Iris pigment epithelial cell (primary cell): ENCODE results near the gene B4GALT6.

ENCODE experiments used
- DNase-seq: peaks from one replicate; pipeline ENCODE4 v3.0.0-alpha.2; 2011; ENCODE audit warnings: low read depth

Gene B4GALT6

DNA sequence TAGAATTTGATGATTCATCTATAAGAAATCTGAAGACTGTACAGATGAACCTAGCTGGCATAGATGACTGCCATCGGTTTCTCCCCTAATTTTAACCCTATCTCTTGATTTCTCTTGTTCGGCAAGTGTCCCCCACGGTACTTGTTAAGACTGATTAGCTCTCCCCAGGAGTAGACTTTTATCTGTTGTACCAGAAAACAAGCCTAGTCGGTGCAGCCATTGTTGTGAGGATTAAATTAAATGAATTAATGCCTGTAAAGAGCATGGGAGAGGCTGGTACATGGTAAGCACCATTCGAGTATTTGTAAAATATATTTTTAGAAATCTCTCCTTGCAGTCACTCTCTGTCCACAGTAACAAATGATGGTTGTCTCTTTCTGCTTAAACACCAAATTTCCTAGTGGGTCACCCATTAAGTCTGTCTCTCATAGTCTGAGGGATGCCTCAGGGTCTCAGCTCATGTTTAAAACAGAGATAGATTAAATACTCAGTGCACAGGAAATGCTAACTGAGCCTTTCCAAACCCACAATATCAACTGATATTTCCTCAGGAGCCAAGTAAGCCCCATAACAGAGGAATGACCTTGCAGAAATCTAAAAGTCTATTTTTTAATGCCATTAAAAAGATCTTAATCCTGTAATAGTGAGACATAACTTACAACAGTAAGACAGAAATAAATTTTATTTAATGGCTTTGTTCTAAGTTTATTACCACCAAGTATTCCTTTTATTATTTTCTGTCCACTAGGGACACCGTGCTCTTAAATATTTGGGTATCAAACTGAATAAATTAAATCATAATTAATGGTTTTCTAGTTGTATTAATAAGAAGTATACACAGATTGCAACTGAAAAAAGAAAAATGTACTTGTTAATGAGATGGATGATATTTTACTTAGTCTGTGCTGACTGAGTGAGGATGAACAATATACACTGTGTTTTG lies 2.9 kb upstream of the B4GALT6 start:
- DNase-seq: no peak

DNA sequence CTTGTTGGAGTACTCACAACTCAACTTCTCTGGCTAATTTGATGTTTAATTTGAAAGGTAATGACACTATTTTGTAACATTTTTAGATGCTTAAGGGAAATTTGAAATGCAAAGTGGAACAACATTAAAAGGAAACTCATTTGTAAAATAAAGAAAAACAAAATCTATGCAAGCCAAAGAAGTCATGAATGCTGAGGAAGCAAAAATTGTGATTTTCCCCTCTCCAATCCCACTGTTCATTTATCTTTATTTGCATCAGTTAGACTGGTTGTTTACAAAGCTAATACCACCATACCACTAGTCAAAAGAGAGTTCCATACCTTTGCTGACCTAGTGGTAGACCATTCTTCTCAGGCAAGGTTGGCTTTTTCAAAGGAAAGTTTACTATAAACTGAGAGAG lies 2.2 kb upstream of the B4GALT6 start:
- no peak for DNase-seq

GRCh38 chr18:31685097-31686082 lies 1.0 kb upstream of the B4GALT6 start:
- DNase-seq: peak; percentile 83

DNA sequence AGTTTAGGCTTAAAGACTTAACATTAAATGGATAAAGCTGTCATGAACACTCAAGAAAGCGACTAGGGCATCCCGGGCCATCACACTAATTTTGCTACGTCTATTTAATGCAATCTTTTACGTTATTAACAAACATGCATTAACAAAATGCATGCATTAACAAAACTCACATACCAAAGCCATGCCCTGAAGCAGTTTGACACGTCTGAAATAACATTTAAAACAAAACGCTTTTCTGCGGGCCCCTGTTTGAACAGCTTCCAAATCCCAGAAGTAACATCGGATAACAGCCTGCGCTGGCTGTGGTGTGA lies 458 bp downstream of the B4GALT6 start:
- no peak for DNase-seq

GRCh38 chr18:31683106-31683505 lies 1.3 kb downstream of the B4GALT6 start:
- no peak for DNase-seq

DNA sequence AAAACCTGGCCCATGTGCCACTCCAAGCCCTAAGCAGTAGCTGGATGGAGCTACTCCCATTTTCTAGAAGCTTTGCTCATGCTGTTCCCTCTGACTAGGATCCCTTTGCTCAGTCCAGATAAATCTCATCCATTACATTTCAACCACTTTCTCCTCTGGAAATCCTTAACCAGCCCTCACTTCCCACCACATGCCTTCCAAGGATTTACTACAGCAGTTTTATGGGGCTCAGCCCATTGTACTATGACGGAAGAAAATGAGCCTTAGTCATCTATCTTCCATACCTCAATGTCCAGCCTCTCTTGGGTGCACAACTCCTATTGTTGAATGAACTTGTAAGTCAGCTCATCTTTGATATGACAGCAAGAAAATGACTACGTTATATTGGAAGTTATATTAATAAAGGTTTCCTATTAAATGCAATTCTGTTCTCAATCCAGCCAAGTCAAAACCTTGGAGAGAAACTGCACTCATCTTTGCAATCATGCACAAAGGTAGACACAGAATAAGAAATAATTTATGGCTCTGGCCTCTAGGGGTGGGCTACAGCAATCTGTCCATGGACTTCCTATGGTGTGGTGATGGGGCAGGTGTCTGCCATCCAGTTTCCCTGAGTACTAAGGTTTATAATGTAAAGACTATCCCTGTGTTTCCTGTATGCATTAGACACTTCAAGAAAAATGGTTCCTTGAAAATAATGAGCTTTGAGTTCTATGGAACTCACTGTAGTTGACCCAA lies 3.4 kb downstream of the B4GALT6 start:
- DNase-seq: no peak

DNA sequence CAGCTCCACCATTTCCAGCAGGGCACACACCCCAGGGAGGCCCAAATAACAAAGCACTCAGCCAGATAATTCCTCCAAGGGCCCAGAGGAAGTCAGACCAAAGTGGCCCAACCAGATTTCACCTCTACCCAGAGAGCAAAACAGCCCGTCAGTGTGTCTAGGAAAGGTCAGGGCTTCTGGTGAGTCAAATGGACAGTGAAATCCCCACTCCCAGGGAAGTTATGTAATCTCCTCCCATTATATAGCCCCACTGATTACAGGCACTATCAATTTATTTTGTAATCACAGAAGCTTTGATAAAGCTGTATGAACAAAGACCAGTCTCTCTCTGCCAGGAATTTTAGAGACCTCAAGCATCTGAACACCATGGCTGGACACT lies 4.0 kb downstream of the B4GALT6 start:
- DNase-seq: no peak

DNA sequence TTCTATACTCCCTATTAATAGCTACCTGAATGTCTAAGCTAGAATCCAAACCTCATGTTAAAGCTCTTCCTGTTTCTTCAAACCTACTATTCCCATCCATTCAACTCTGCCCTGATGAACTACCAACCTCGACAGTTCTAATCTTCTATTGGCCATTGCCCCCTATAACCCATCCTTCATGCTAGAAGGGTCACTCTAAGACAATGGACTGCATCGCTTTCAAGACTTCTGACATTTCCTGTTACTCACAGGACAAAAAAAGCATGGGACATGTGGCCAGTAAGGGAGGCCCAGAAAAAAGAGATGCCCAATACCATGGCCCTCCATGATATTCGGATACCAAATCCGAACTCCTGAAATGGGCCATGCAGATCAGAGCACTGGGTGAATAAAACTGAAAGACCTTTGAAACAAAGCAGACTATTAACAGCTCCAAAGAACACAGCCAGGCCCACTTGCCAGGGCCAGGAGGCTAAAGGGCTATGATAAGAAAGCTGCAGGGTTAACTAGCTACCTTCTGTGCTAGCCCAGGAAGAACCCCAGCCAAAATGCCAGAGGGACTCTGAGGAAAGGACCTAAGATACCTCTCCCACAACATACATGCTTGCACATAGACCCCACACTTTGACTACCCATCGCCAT lies 4.5 kb downstream of the B4GALT6 start:
- no peak for DNase-seq

- DNase-seq: peak; percentile 92
Observed at GRCh38 chr18:31679133-31679742, 5.1 kb downstream of the B4GALT6 start.

DNA sequence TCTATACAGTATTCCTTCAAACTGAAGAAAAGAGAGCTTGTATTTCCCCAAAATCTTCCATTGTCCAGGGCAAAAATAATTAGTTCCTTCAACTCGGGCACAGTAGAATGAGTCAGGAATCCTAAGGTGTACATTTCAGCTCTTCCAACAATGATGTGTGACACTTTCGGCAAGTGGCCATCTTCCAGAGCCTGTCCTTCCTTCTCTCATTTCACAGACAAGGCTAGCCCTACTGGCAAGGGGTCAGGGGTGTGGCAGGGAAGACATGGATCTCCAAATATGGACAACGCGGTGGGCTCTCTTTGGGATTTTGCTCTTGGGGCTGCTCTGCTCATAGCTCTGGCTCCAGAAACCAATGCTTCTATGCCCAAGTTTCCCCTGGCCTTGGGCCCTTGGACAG lies 6.0 kb downstream of the B4GALT6 start:
- no peak for DNase-seq

DNA sequence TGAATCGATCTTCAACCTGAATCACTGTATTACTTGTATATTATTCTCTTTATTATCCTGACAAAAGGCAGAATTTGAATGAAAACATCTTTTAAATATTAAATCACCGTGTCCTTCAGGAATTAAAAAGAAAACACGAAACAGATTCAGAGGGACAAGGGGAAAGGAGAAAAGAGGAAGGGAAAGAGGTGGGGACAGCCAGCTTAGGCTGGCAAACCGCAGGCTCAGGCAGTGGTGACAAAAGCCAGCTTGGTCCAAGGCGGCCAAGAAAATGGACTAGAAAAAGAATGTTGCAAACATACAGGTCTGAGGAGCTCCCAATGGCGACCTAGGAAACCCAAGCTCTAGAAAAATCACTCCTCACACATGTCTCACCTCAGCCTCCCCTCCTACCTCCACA lies 6.8 kb downstream of the B4GALT6 start:
- DNase-seq: no peak

- DNase-seq: no peak
Observed at GRCh38 chr18:31675404-31675803, 9.0 kb downstream of the B4GALT6 start.

DNA sequence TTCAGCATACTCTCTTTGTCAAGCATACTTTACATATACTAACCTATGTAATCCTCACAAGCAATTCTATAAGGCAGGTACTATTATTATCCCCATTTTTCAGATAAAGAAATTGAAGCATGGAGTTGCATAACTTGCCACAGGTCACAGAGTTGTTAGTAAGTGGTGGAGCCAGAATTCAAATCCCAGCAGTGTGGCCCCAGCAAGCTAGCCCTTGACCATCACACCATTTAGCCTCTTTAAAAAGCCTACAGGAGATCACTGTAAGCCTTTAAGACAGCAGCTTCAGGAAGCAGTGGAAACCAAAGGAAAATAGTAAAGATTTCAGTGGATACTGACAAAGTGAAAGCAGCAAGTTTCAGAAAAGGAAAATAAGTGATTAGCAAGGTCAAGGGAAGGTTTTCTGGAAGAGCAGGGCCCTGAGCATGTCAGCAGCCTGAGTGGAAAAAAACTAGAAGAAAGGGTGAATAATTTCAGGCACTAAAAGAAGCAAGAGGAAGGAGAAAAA lies 11.7 kb downstream of the B4GALT6 start:
- no peak for DNase-seq

DNA sequence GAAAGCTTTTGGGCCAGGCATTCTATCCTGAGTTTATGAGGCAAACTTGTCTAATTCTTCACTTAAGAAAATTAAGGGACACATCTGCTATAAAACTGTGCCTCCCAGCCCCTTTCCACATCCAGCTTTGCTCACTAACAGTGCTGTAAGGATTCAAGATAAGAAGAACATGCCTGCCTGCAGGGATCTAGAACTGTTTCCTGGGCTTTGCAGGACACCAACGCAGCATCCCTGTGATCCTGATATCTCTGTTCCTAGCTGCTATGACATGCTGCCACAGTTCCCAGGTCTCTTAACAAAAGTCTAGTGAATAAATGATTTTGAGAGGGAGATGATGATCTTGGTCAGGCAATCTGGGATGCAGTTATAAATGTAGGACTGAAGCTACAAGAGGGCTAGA lies 12.4 kb downstream of the B4GALT6 start:
- DNase-seq: no peak

GRCh38 chr18:31669541-31669940 lies 14.8 kb downstream of the B4GALT6 start:
- DNase-seq: no peak

GRCh38 chr18:31667185-31667584 lies 17.2 kb downstream of the B4GALT6 start:
- DNase-seq: peak; percentile 56

DNA sequence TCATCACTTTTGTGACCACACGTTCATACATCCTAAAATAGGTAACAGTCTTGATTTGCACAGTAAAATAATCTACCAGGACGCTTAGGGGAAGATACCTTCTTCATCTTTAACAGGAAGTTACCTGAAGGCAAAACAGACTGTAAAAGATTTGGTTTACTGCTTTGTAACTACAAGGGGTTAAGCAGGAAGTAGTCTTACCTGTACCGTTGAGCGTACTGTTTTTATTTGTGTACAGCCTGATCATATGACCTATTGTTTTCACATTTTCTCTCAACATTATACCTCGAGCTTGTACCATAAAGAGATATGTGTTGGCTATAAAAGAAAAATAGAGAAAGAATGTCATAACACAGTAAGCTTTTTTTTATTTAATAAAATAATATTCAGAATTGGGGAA lies 18.3 kb downstream of the B4GALT6 start:
- DNase-seq: no peak

- peak; percentile 51 for DNase-seq
Observed at GRCh38 chr18:31664101-31664500, 20.3 kb downstream of the B4GALT6 start.

DNA sequence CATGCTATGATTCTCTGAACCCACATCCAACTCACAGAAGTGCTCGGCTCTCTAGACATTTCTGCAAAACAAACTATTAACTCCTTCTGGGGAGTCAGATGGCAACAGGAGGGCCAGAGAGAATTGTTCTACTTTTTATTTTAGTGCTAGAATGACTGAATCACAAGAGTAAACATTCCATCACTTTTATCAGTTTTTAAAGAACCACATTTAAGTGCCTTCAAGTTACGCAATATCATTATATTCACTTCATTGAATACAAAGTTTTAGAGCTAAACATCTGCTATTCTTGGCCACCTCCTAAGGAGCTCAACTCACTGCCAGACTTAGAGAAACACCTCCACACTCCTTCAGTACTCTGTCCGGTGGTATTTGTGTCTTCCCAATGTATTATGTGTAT lies 22.4 kb downstream of the B4GALT6 start:
- DNase-seq: peak; percentile 81

DNA sequence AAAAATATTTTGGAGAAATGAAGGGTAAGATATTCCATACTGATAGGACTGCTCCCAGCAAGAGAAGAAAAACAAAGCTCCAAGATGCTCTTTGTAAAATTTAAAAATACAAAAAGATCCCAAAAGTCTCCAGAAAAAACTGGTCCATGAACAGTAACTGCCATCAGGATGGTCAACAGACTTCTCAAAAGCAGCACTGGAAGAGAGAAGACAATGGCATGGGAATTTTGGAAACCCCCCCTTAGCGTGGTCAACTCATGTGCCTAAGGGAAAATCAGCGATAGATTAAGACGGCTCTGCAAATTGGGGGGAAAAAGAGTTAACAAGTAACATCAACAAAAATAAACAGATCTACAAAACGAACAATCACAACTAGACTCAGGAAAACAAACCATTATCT lies 23.6 kb downstream of the B4GALT6 start:
- DNase-seq: no peak

- no peak for DNase-seq
Observed at GRCh38 chr18:31659576-31660177, 24.7 kb downstream of the B4GALT6 start.
